Endothelial cell of umbilical vein (primary cell): ENCODE results near the gene WIPF3.

Source experiments
- CTCF ChIP-seq, 2 donors: IDR thresholded peaks; 1 replicate in 1 of 2; 2 replicates in 1 of 2; pipeline ENCODE4 v1.5.1; 2011; ENCODE audit warnings: low read length in 2 of 2, mild to moderate bottlenecking in 2 of 2, moderate library complexity in 2 of 2, control low read depth in 1 of 2, inconsistent platforms in 1 of 2, low read depth in 1 of 2; ENCODE audit not compliant: insufficient read depth in 1 of 2; ENCODE audit errors: extremely low read depth in 1 of 2
- POLR2A ChIP-seq: IDR thresholded peaks from 2 replicates; pipeline ENCODE4 v1.6.1; 2012; ENCODE audit warnings: low read depth, mild to moderate bottlenecking, control low read depth, low read length

- TF ChIP-seq POLR2A (no peak), CTCF (IDR thresholded peaks at IDR 0.05; ENCODE audit: extremely low read depth in 1 of 2, insufficient read depth in 1 of 2, low read depth in 1 of 2, low read length in 2 of 2) (no peak)
These were observed 5.3 kb downstream of the WIPF3 start for GRCh38 chr7:29811586-29811985.
